NCI-H2196 (cell line): ENCODE results near the gene PTPRE.

Experiments
- DNase-seq: peaks from one replicate; lab custom pipeline; 2025; ENCODE audit not compliant: unreplicated experiment; lab: John Stamatoyannopoulos, UW

The PTPRE gene

GRCh38 chr10:128022261-128023196 is 115.6 kb downstream of the PTPRE start:
- DNase-seq: no peak

GRCh38 chr10:128024426-128024825 is 117.5 kb downstream of the PTPRE start:
- DNase-seq: no peak

GRCh38 chr10:128025437-128025836 is 118.5 kb downstream of the PTPRE start:
- DNase-seq: no peak

- no peak for DNase-seq
Measured at GRCh38 chr10:128025951-128026350, 119.0 kb downstream of the PTPRE start.

- no peak for DNase-seq
Measured at GRCh38 chr10:128026615-128027300, 119.9 kb downstream of the PTPRE start.

- DNase-seq: no peak
Measured at GRCh38 chr10:128027306-128027705, 120.4 kb downstream of the PTPRE start.

- no peak for DNase-seq
Measured at GRCh38 chr10:128027822-128028507, 121.1 kb downstream of the PTPRE start.

- DNase-seq: no peak
Measured at GRCh38 chr10:128028508-128029289, 121.8 kb downstream of the PTPRE start.

GRCh38 chr10:128029290-128029651 is 122.4 kb downstream of the PTPRE start:
- no peak for DNase-seq

GRCh38 chr10:128029731-128030369 is 122.9 kb downstream of the PTPRE start:
- DNase-seq: no peak

- no peak for DNase-seq
Measured at GRCh38 chr10:128030498-128031072, 123.7 kb downstream of the PTPRE start.

- no peak for DNase-seq
Measured at GRCh38 chr10:128031216-128031615, 124.3 kb downstream of the PTPRE start.

- no peak for DNase-seq
Measured at GRCh38 chr10:128032466-128032865, 125.6 kb downstream of the PTPRE start.

- no peak for DNase-seq
Measured at GRCh38 chr10:128035557-128035973, 128.7 kb downstream of the PTPRE start.

- DNase-seq: no peak
Measured at GRCh38 chr10:128036011-128036615, 129.2 kb downstream of the PTPRE start.

GRCh38 chr10:128036746-128037543 is 130.0 kb downstream of the PTPRE start:
- DNase-seq: no peak

- DNase-seq: no peak
Measured at GRCh38 chr10:128040096-128040495, 133.2 kb downstream of the PTPRE start.

- DNase-seq: no peak
Measured at GRCh38 chr10:128040681-128041080, 133.8 kb downstream of the PTPRE start.

GRCh38 chr10:128042131-128042610 is 135.3 kb downstream of the PTPRE start:
- no peak for DNase-seq
